Kidney (tissue), 14 donors: ENCODE measurements around the gene ITIH4. TPM values are rescaled to one million over a fixed set of nuclear protein-coding genes. Genes with fewer than 3 reads are reported as not detected.

Source experiments
- DNase-seq, 5 donors: peaks; one replicate each; pipeline ENCODE4 v3.0.0-alpha.2; 2013 to 2020
- FAIRE-seq: peaks from 2 replicates; lab custom pipeline; 2012; peaks lifted over from hg19 to GRCh38; lab: Jason Lieb, UNC
- H3K27ac ChIP-seq, 2 donors: one replicate each; pipeline ENCODE4 v1.7.0; 2013; ENCODE audit warnings: low read depth in 2 of 2, low read length in 2 of 2, inconsistent platforms in 1 of 2
- H3K27me3 ChIP-seq: one replicate; pipeline ENCODE4 v1.7.1; 2013; ENCODE audit warnings: low read length, inconsistent platforms; ENCODE audit not compliant: control insufficient read depth, insufficient read depth
- H3K36me3 ChIP-seq, 3 donors: one replicate each; pipeline versions ENCODE4 v1.7.0 to v1.7.1; 2013; ENCODE audit warnings: low read length in 3 of 3, control low read depth in 1 of 3, inconsistent platforms in 1 of 3; ENCODE audit not compliant: insufficient read depth in 3 of 3, control insufficient read depth in 2 of 3
- H3K4me1 ChIP-seq, 3 donors: one replicate each; pipeline versions ENCODE4 v1.7.0 to v1.7.1; 2013; ENCODE audit warnings: low read length in 3 of 3, inconsistent platforms in 1 of 3, low read depth in 1 of 3; ENCODE audit not compliant: control insufficient read depth in 2 of 3, insufficient read depth in 2 of 3
- H3K4me3 ChIP-seq, 3 donors: one replicate each; pipeline versions ENCODE4 v1.7.0 to v1.8.1; 2013; ENCODE audit warnings: low read length in 3 of 3, control low read depth in 1 of 3, inconsistent platforms in 1 of 3
- H3K9ac ChIP-seq, 3 donors: one replicate each; pipeline versions ENCODE4 v1.7.0 to v1.7.1; 2013; ENCODE audit warnings: low read length in 3 of 3, control low read depth in 1 of 3, inconsistent platforms in 1 of 3
- H3K9me3 ChIP-seq, 3 donors: one replicate each; pipeline versions ENCODE4 v1.7.0 to v1.7.1; 2013; ENCODE audit warnings: low read length in 3 of 3, control low read depth in 1 of 3, inconsistent platforms in 1 of 3; ENCODE audit not compliant: control insufficient read depth in 2 of 3, insufficient read depth in 1 of 3
- CTCF ChIP-seq: IDR thresholded peaks from 3 replicates; pipeline ENCODE4 v1.5.1; 2012; ENCODE audit warnings: mild to moderate bottlenecking, moderate library complexity, borderline replicate concordance; ENCODE audit not compliant: insufficient read depth; ENCODE audit errors: extremely low read depth
- intact Hi-C: fragments of 100-400 bp; cut with DNase I; formaldehyde crosslinking; loops from one replicate; pipeline ENCODE4 v1.11.1; 2022
- polyA plus RNA-seq: library from polyadenylated mRNA; stranded (reverse); fragments of 350-450 nt; fragmentation: Illumina TruSeq; extraction: RNeasy Lipid Tissue Mini Kit (QIAGEN cat#74804); gene quantifications from one replicate; pipeline ENCODE4 v1.2.3, GENCODE V29; 2014; ENCODE audit warnings: low read depth, low replicate concordance; ENCODE audit not compliant: insufficient read depth
- total RNA-seq: library from RNA; stranded (reverse); fragmentation: NEBNext Ultra II Directional; extraction: Animal tissue kit (Norgen Biotek cat#: 25700); gene quantifications from one replicate; pipeline ENCODE4 v1.2.1, GENCODE V29; 2021
- donor health status: control.
- donor health status: control.
- donor health status: control.
- donor health status: control.
- donor health status: control.
- donor health status: DM: yes; HTN: yes; CAD: no.
- donor health status: Normal renal cell carcinoma (clear cell type).

ITIH4 gene
- total and polyA plus RNA-seq, 2 donors from 2014 or later = 12.9 to 15.4 TPM

GRCh38 chr3:52792413-52792812 is 38.1 kb downstream of the ITIH4 start:
- Histone ChIP-seq H3K4me3 (no peak overlapping the region), H3K4me1 (no peaks in the 10 kb centered on the region), H3K36me3 (no peaks in the 10 kb centered on the region), H3K27ac (no peak overlapping the region), H3K9ac (no peak overlapping the region), H3K9me3 (no peaks in the 10 kb centered on the region), H3K27me3 (no peaks in the 10 kb centered on the region)
- FAIRE-seq = no peak
- intact Hi-C loops = no loop called here
- no peak for TF ChIP-seq CTCF
- DNase-seq = no peak

DNA sequence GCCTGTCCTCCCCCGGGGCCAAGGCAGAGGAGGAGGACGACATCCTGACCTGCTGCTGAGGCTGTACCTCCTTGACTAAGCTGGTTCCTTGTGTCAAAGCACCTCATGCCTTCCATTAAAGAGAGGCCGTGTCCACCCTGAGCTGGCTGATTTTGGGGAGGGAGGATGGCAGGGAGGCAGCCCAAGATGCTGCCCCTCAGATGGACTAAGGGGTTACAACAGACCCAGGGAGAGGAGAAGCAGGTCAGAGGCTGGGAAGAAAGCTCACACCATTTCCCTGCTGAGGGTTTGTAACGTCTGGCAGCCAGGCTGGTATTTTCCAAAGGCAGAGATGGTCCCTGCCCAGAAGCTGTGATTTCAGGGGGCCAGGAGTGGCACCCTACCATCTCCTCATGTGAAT is 38.5 kb downstream of the ITIH4 start:
- H3K9ac ChIP-seq = no peak overlapping the region
- H3K27me3 ChIP-seq = no peaks in the 10 kb centered on the region
- H3K4me1 ChIP-seq = no peaks in the 10 kb centered on the region
- no peak for TF ChIP-seq CTCF
- H3K4me3 ChIP-seq = no peak overlapping the region
- H3K36me3 ChIP-seq = no peaks in the 10 kb centered on the region
- intact Hi-C loops = no loop called here
- no peaks in the 10 kb centered on the region for H3K9me3 ChIP-seq
- DNase-seq (no peak), FAIRE-seq (no peak)
- H3K27ac ChIP-seq = no peak overlapping the region

GRCh38 chr3:52791366-52791765 is 39.1 kb downstream of the ITIH4 start:
- DNase-seq = no peak

More at GRCh38 chr3:52791366-52791765, 39.1 kb downstream of the ITIH4 start:
- no peaks in the 10 kb centered on the region for H3K9me3 ChIP-seq
- H3K27ac ChIP-seq = no peak overlapping the region
- intact Hi-C loops = no loop called here
- no peak for TF ChIP-seq CTCF
- no peak overlapping the region for H3K4me3 ChIP-seq
- no peaks in the 10 kb centered on the region for H3K4me1 ChIP-seq
- H3K9ac ChIP-seq = no peak overlapping the region
- H3K27me3 ChIP-seq = no peaks in the 10 kb centered on the region
- no peak for FAIRE-seq
- no peaks in the 10 kb centered on the region for H3K36me3 ChIP-seq
